Ovary (tissue), 9 donors: ENCODE data around the gene CREB3L4. TPM values are rescaled to one million over a fixed set of nuclear protein-coding genes. Genes with fewer than 3 reads are reported as not detected.

ENCODE experiments used
- DNase-seq, 5 donors: peaks; one replicate each; pipeline ENCODE4 v3.0.0-alpha.2; 2019 to 2020
- H3K27ac ChIP-seq, 2 donors: fragments of 200-600 bp; one replicate each; pipeline versions ENCODE4 v1.5.1 to v1.8.0; 2019 to 2022
- H3K27me3 ChIP-seq: fragments of 200-600 bp; one replicate; pipeline ENCODE4 v1.8.0; 2022
- H3K36me3 ChIP-seq: fragments of 200-600 bp; sonication (generic); one replicate; pipeline ENCODE4 v1.5.1; 2019
- H3K4me1 ChIP-seq: one replicate; pipeline ENCODE4 v1.8.1; 2013; ENCODE audit warnings: mild to moderate bottlenecking, moderate library complexity; ENCODE audit not compliant: insufficient read depth
- H3K4me3 ChIP-seq: fragments of 200-600 bp; sonication (generic); one replicate; pipeline ENCODE4 v1.5.1; 2017
- H3K9me3 ChIP-seq, 2 donors: fragments of 200-600 bp in 1 of 2; sonication (generic) in 1 of 2; one replicate each; pipeline versions ENCODE4 v1.5.1 to v1.8.1; 2013 to 2019; ENCODE audit warnings: mild to moderate bottlenecking in 1 of 2, moderate library complexity in 1 of 2
- EP300 ChIP-seq: sonication (generic); formaldehyde crosslinking; IDR thresholded peaks from one replicate; pipeline ENCODE4 v1.6.1; 2017; ENCODE audit warnings: antibody characterized with exemption
- POLR2A ChIP-seq: fragments of 450-650 bp; IDR thresholded peaks from one replicate; pipeline ENCODE4 v1.6.1; 2017; ENCODE audit warnings: antibody characterized with exemption, mild to moderate bottlenecking, moderate library complexity
- WGBS, 3 donors: extraction: QIAGEN DNeasy Blood & Tissue Kit in 1 of 3; methylation state at CpG; one replicate each; pipeline versions ENCODE4 v1.1.5 to v1.1.7; 2013 to 2017; 5-methylcytosine and 5-hydroxymethylcytosine counted together
- intact Hi-C, 4 donors: fragments of 100-400 bp; cut with DNase I; formaldehyde crosslinking; loops; one replicate each; pipeline versions ENCODE4 v1.11.0 to v1.15.1; 2022 to 2023
- polyA plus RNA-seq, 2 donors: library from polyadenylated mRNA; stranded (reverse); fragments of 200-250 nt in 1 of 2; fragments of 350-450 nt in 1 of 2; fragmentation: Illumina TruSeq in 1 of 2; extraction: RNeasy Lipid Tissue Mini Kit (QIAGEN cat#74804) in 1 of 2; gene quantifications; one replicate each; pipeline ENCODE4 v1.2.3, GENCODE V29; 2013 to 2014
- total RNA-seq, 7 donors: library from RNA; depleted of rRNA in 2 of 7; stranded (reverse); fragments of >200 nt in 2 of 7; fragmentation: NEBNext Ultra II Directional in 3 of 7; extraction: Animal tissue kit (Norgen Biotek cat#: 25700) in 3 of 7; gene quantifications; one replicate each; pipeline versions ENCODE4 v1.1.0 to v1.2.4, GENCODE V29; 2016 to 2023
- TF ChIP-seq, protein P1 (sequence below), 3 donors: fragments of 450-650 bp in 2 of 3; fragments of 200-600 bp in 1 of 3; IDR thresholded peaks; one replicate each; pipeline versions ENCODE4 v1.5.1 to v1.8.0; 2016 to 2022; ENCODE audit warnings: antibody characterized with exemption in 3 of 3, mild to moderate bottlenecking in 1 of 3
- donor health status: DM: no; HTN: no; CAD: no; lungs with moderate emphysema.
- donor health status: DM: no; HTN: no; CAD: no.
- donor health status: Bipolar disorder and iron deficiency.
- donor health status: DM: yes; HTN: yes; CAD: no.
- donor health status: DM: no; HTN: no; CAD: no.
- donor health status: DM: yes; HTN: yes; CAD: no.

Gene CREB3L4
- total and polyA plus RNA-seq, 9 donors: 10.5 to 27.2 (median 16.6) TPM

GRCh38 chr1:153928245-153928644 is 39.5 kb upstream of the CREB3L4 start:
- no peaks in the 10 kb centered on the region for H3K9me3 ChIP-seq
- H3K27ac ChIP-seq: no peak overlapping the region
- H3K27me3 ChIP-seq: no peaks in the 10 kb centered on the region
- intact Hi-C loops: no loop called here
- TF ChIP-seq, protein P1, sequence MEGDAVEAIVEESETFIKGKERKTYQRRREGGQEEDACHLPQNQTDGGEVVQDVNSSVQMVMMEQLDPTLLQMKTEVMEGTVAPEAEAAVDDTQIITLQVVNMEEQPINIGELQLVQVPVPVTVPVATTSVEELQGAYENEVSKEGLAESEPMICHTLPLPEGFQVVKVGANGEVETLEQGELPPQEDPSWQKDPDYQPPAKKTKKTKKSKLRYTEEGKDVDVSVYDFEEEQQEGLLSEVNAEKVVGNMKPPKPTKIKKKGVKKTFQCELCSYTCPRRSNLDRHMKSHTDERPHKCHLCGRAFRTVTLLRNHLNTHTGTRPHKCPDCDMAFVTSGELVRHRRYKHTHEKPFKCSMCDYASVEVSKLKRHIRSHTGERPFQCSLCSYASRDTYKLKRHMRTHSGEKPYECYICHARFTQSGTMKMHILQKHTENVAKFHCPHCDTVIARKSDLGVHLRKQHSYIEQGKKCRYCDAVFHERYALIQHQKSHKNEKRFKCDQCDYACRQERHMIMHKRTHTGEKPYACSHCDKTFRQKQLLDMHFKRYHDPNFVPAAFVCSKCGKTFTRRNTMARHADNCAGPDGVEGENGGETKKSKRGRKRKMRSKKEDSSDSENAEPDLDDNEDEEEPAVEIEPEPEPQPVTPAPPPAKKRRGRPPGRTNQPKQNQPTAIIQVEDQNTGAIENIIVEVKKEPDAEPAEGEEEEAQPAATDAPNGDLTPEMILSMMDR (IDR thresholded peaks at IDR 0.05): no peak
- no peak for TF ChIP-seq EP300
- no peak for TF ChIP-seq POLR2A
- DNase-seq: no peak
- H3K4me1 ChIP-seq: no peaks in the 10 kb centered on the region
- 78 to 86% (median 79%) methylated on average over 1 of the region's 1 CpG for WGBS, 3 donors
- no peak overlapping the region for H3K4me3 ChIP-seq
- no peaks in the 10 kb centered on the region for H3K36me3 ChIP-seq

GRCh38 chr1:153928791-153929341 is 38.8 kb upstream of the CREB3L4 start:
- TF ChIP-seq, protein P1 (IDR thresholded peaks at IDR 0.05): no peak
- TF ChIP-seq POLR2A (no peak), EP300 (no peak)
- Histone ChIP-seq H3K27me3 (no peaks in the 10 kb centered on the region), H3K27ac (no peak overlapping the region), H3K4me3 (no peak overlapping the region), H3K4me1 (no peaks in the 10 kb centered on the region), H3K36me3 (no peaks in the 10 kb centered on the region), H3K9me3 (no peaks in the 10 kb centered on the region)
- peak in 1 of 5 donors; percentile 18 for DNase-seq
- intact Hi-C loops: no loop called here
- WGBS, 3 donors: 51 to 60% (median 51%) methylated on average over 4 of the region's 4 CpGs

DNA sequence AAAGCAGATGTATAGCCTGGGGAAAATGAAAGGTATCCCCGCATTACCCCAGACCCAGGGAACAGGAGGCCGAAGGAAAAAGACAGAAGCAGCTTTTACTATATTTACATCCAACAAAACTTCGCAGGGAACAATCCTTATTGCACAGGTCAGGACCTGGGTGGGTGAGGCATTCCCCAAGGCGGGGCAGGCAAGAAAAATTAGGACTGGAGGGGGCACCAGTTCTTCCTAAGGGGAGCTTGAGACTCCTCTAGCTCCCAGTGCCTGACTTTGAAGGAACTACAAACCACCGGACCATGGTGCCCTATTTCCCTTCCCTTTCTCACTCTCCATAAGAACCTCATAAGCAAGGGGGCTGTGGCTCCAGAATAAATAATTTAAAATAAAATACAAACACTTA is 38.3 kb upstream of the CREB3L4 start:
- H3K27ac ChIP-seq: no peak overlapping the region
- DNase-seq: no peak
- intact Hi-C loops: no loop called here
- WGBS, 3 donors: 82 to 88% (median 86%) methylated on average over 5 of the region's 5 CpGs
- H3K4me3 ChIP-seq: no peak overlapping the region
- no peaks in the 10 kb centered on the region for H3K36me3 ChIP-seq
- H3K4me1 ChIP-seq: no peaks in the 10 kb centered on the region
- TF ChIP-seq, protein P1 (IDR thresholded peaks at IDR 0.05): no peak
- no peak for TF ChIP-seq POLR2A
- H3K27me3 ChIP-seq: no peaks in the 10 kb centered on the region
- H3K9me3 ChIP-seq: no peaks in the 10 kb centered on the region

GRCh38 chr1:153929981-153930948 is 37.4 kb upstream of the CREB3L4 start:
- H3K4me3 ChIP-seq: no peak overlapping the region
- no peak for TF ChIP-seq POLR2A
- TF ChIP-seq EP300: no peak
- TF ChIP-seq, protein P1 (IDR thresholded peaks at IDR 0.05): no peak
- 65 to 80% (median 66%) methylated on average over 14 of the region's 14 CpGs for whole genome bisulfite sequencing, 3 donors
- no peaks in the 10 kb centered on the region for H3K9me3 ChIP-seq
- H3K27ac ChIP-seq: no peak overlapping the region
- no peaks in the 10 kb centered on the region for H3K4me1 ChIP-seq
- DNase-seq: peak in 1 of 5 donors; percentile 29
- no peaks in the 10 kb centered on the region for H3K36me3 ChIP-seq
- H3K27me3 ChIP-seq: no peaks in the 10 kb centered on the region
- intact Hi-C loops: no loop called here
